Large intestine (tissue), 3 donors: ENCODE results near the gene APC2. TPM values are rescaled to one million over a fixed set of nuclear protein-coding genes. Genes with fewer than 3 reads are reported as not detected.

Experiments used
- DNase-seq, 2 donors: peaks; one replicate each; pipeline versions ENCODE4 v3.0.0 to v3.0.0-alpha.2; 2013
- H3K27ac ChIP-seq: one replicate; pipeline ENCODE4 v1.5.1; 2013; ENCODE audit warnings: low read length
- H3K27me3 ChIP-seq: 2 replicates; pipeline ENCODE4 v1.6.1; 2013; ENCODE audit warnings: low read length; ENCODE audit not compliant: control insufficient read depth, insufficient read depth
- H3K36me3 ChIP-seq: 2 replicates; pipeline ENCODE4 v1.6.1; 2013; ENCODE audit warnings: low read length; ENCODE audit not compliant: control insufficient read depth, insufficient read depth
- H3K4me1 ChIP-seq: one replicate; pipeline ENCODE4 v1.6.1; 2013; ENCODE audit warnings: low read length; ENCODE audit not compliant: control insufficient read depth, insufficient read depth
- H3K4me3 ChIP-seq: one replicate; pipeline ENCODE4 v1.5.1; 2013; ENCODE audit warnings: low read length
- H3K9me3 ChIP-seq: one replicate; pipeline ENCODE4 v1.6.1; 2013; ENCODE audit warnings: mild to moderate bottlenecking, low read depth, low read length, moderate library complexity; ENCODE audit not compliant: control insufficient read depth
- WGBS: methylation state at CpG from one replicate; pipeline ENCODE4 v1.1.5; 2013; ENCODE audit warnings: low lambda C conversion rate; ENCODE audit not compliant: insufficient coverage; 5-methylcytosine and 5-hydroxymethylcytosine counted together
- polyA plus RNA-seq: library from polyadenylated mRNA; unstranded; fragments of 120-200 nt; gene quantifications from one replicate; pipeline ENCODE4 v1.2.1, GENCODE V29; 2013

Gene APC2
- polyA plus RNA-seq, 1 donor, result 5.6 TPM

GRCh38 chr19:1408300-1409203 lies 41.4 kb upstream of the APC2 start:
- Histone ChIP-seq H3K36me3 (peaks cover 42% of the 10 kb centered on the region), H3K4me1 (peaks cover 37% of the 10 kb centered on the region), H3K27ac (peak overlapping the region; percentile 94), H3K27me3 (no peaks in the 10 kb centered on the region), H3K4me3 (peak overlapping the region; percentile 97), H3K9me3 (no peaks in the 10 kb centered on the region)
- DNase-seq, result peak in 1 of 2 donors; percentile 58
- WGBS, result no CpG with 5 or more reads among the region's 69 CpGs

- H3K36me3 ChIP-seq, result peaks cover 46% of the 10 kb centered on the region
- no peak for DNase-seq
- no peaks in the 10 kb centered on the region for H3K9me3 ChIP-seq
- H3K27me3 ChIP-seq, result no peaks in the 10 kb centered on the region
- peak overlapping the region; percentile 97 for H3K4me3 ChIP-seq
- peaks cover 37% of the 10 kb centered on the region for H3K4me1 ChIP-seq
- H3K27ac ChIP-seq, result peak overlapping the region; percentile 94
- WGBS, result no CpG with 5 or more reads among the region's 33 CpGs
Measured at GRCh38 chr19:1409204-1410005, 40.5 kb upstream of the APC2 start.

GRCh38 chr19:1410136-1410786 lies 39.7 kb upstream of the APC2 start:
- H3K4me3 ChIP-seq, result no peak overlapping the region
- H3K27ac ChIP-seq, result no peak overlapping the region
- H3K27me3 ChIP-seq, result no peaks in the 10 kb centered on the region
- WGBS, result no CpG with 5 or more reads among the region's 23 CpGs
- peaks cover 46% of the 10 kb centered on the region for H3K36me3 ChIP-seq
- H3K9me3 ChIP-seq, result no peaks in the 10 kb centered on the region
- peaks cover 43% of the 10 kb centered on the region for H3K4me1 ChIP-seq
- DNase-seq, result no peak

- H3K36me3 ChIP-seq, result peaks cover 46% of the 10 kb centered on the region
- DNase-seq, result no peak
- H3K27ac ChIP-seq, result no peak overlapping the region
- H3K4me1 ChIP-seq, result peaks cover 48% of the 10 kb centered on the region
- H3K4me3 ChIP-seq, result no peak overlapping the region
- no CpG with 5 or more reads among the region's 9 CpGs for WGBS
- no peaks in the 10 kb centered on the region for H3K27me3 ChIP-seq
- H3K9me3 ChIP-seq, result no peaks in the 10 kb centered on the region
Measured at GRCh38 chr19:1410789-1411188, 39.1 kb upstream of the APC2 start.

GRCh38 chr19:1411255-1412191 lies 38.4 kb upstream of the APC2 start:
- H3K36me3 ChIP-seq, result peaks cover 48% of the 10 kb centered on the region
- no peak overlapping the region for H3K4me3 ChIP-seq
- H3K4me1 ChIP-seq, result peaks cover 52% of the 10 kb centered on the region
- no peaks in the 10 kb centered on the region for H3K9me3 ChIP-seq
- WGBS, result no CpG with 5 or more reads among the region's 29 CpGs
- H3K27me3 ChIP-seq, result no peaks in the 10 kb centered on the region
- no peak overlapping the region for H3K27ac ChIP-seq
- no peak for DNase-seq

GRCh38 chr19:1412323-1412923 lies 37.5 kb upstream of the APC2 start:
- H3K4me3 ChIP-seq, result no peak overlapping the region
- WGBS, result no CpG with 5 or more reads among the region's 21 CpGs
- H3K36me3 ChIP-seq, result peaks cover 55% of the 10 kb centered on the region
- H3K27me3 ChIP-seq, result no peaks in the 10 kb centered on the region
- H3K27ac ChIP-seq, result no peak overlapping the region
- DNase-seq, result no peak
- H3K4me1 ChIP-seq, result peaks cover 60% of the 10 kb centered on the region
- H3K9me3 ChIP-seq, result no peaks in the 10 kb centered on the region

GRCh38 chr19:1412995-1413800 lies 36.7 kb upstream of the APC2 start:
- Histone ChIP-seq H3K9me3 (no peaks in the 10 kb centered on the region), H3K27ac (no peak overlapping the region), H3K27me3 (no peaks in the 10 kb centered on the region), H3K4me3 (no peak overlapping the region), H3K4me1 (peaks cover 68% of the 10 kb centered on the region), H3K36me3 (peaks cover 58% of the 10 kb centered on the region)
- no peak for DNase-seq
- WGBS, result 100% methylated on average over 3 of the region's 36 CpGs

GRCh38 chr19:1416014-1416841 lies 33.7 kb upstream of the APC2 start:
- Histone ChIP-seq H3K36me3 (peaks cover 58% of the 10 kb centered on the region), H3K27ac (peak overlapping the region; percentile 84), H3K27me3 (no peaks in the 10 kb centered on the region), H3K4me3 (no peak overlapping the region), H3K9me3 (no peaks in the 10 kb centered on the region), H3K4me1 (peaks cover 58% of the 10 kb centered on the region)
- DNase-seq, result no peak
- WGBS, result no CpG with 5 or more reads among the region's 28 CpGs
